Fibroblast of lung (primary cell): ENCODE results near the gene N4BP2.
"Not testable (repeated sequence)": the region's sequence is repeated elsewhere in the genome, so short reads cannot be mapped to it uniquely, and the experiment has no call there.

Experiments
- CTCF ChIP-seq, 2 donors: IDR thresholded peaks in 1 of 2; conservative IDR thresholded peaks in 1 of 2; 1 replicate in 1 of 2; 2 replicates in 1 of 2; pipeline ENCODE4 v1.5.1; 2011 to 2012; ENCODE audit warnings: low read length in 2 of 2, control low read depth in 1 of 2, inconsistent platforms in 1 of 2, low read depth in 1 of 2, mild to moderate bottlenecking in 1 of 2
- EZH2 ChIP-seq: IDR thresholded peaks from 2 replicates; pipeline ENCODE4 v1.5.1; 2012; ENCODE audit warnings: low read length, control low read depth, mild to moderate bottlenecking; ENCODE audit errors: missing control alignments

- TF ChIP-seq CTCF (conservative IDR thresholded peaks at IDR 0.05 in 1 of 2, IDR thresholded peaks at IDR 0.05 in 1 of 2; ENCODE audit: low read depth in 1 of 2, low read length in 2 of 2); EZH2: not testable (repeated sequence)
These were observed 79.6 kb downstream of the N4BP2 start for GRCh38 chr4:40136202-40136601.
